Neuronal stem cell (in vitro differentiated cells): Measurements from ENCODE around the gene TAS2R60.
"Not testable (repeated sequence)": the region's sequence is repeated elsewhere in the genome, so short reads cannot be mapped to it uniquely, and the experiment has no call there.

Experiments used
- DNase-seq: peaks from one replicate; pipeline ENCODE4 v3.0.0-alpha.2; 2013; ENCODE audit warnings: low spot score
- H2AFZ ChIP-seq: one replicate; pipeline ENCODE4 v1.6.1; 2013; ENCODE audit warnings: mild to moderate bottlenecking, low read length, inconsistent platforms
- H2AK5ac ChIP-seq: 2 replicates; pipeline ENCODE4 v1.6.1; 2013; ENCODE audit warnings: low read depth, mild to moderate bottlenecking, inconsistent platforms, low read length, moderate library complexity, mixed read lengths
- H2BK120ac ChIP-seq: 2 replicates; pipeline ENCODE4 v1.6.1; 2013; ENCODE audit warnings: low read depth, mild to moderate bottlenecking, inconsistent platforms, low read length, moderate library complexity, mixed read lengths
- H2BK12ac ChIP-seq: one replicate; pipeline ENCODE4 v1.6.1; 2013; ENCODE audit warnings: low read length, inconsistent platforms
- H2BK15ac ChIP-seq: 2 replicates; pipeline ENCODE4 v1.6.1; 2013; ENCODE audit warnings: mild to moderate bottlenecking, low read length, inconsistent platforms, mixed read lengths
- H2BK5ac ChIP-seq: one replicate; pipeline ENCODE4 v1.6.1; 2013; ENCODE audit warnings: inconsistent platforms, mild to moderate bottlenecking, low read length, moderate library complexity
- H3K14ac ChIP-seq: one replicate; pipeline ENCODE4 v1.6.1; 2013; ENCODE audit warnings: low read length, inconsistent platforms
- H3K18ac ChIP-seq: 2 replicates; pipeline ENCODE4 v1.6.1; 2013; ENCODE audit warnings: low read length, inconsistent platforms
- H3K23ac ChIP-seq: 2 replicates; pipeline ENCODE4 v1.6.1; 2013; ENCODE audit warnings: low read depth, mild to moderate bottlenecking, mixed read lengths, low read length, inconsistent platforms; ENCODE audit not compliant: poor library complexity
- H3K27ac ChIP-seq: replicated peaks from 3 replicates; pipeline ENCODE4 v1.5.1; 2013; ENCODE audit warnings: low read length, inconsistent platforms
- H3K27me3 ChIP-seq, 3 experiments: 2 replicates each; pipeline ENCODE4 v1.6.1; 2013; ENCODE audit warnings: low read length in 3 of 3, mild to moderate bottlenecking in 2 of 3, inconsistent platforms in 1 of 3, low read depth in 1 of 3, mixed read lengths in 1 of 3, moderate library complexity in 1 of 3; ENCODE audit not compliant: control insufficient read depth in 3 of 3, insufficient read depth in 3 of 3
- H3K36me3 ChIP-seq, 2 donors: replicated peaks in 1 of 2; 2 replicates each; pipeline ENCODE4 v1.6.1; 2013; ENCODE audit warnings: low read length in 2 of 2; ENCODE audit not compliant: control insufficient read depth in 2 of 2, insufficient read depth in 2 of 2
- H3K4ac ChIP-seq: 2 replicates; pipeline ENCODE4 v1.6.1; 2013; ENCODE audit warnings: inconsistent platforms, mild to moderate bottlenecking, low read length, moderate library complexity
- H3K4me1 ChIP-seq, 2 donors: 1 replicate in 1 of 2; 2 replicates in 1 of 2; pipeline ENCODE4 v1.6.1; 2013; ENCODE audit warnings: low read length in 2 of 2, low read depth in 1 of 2; ENCODE audit not compliant: control insufficient read depth in 2 of 2, insufficient read depth in 1 of 2
- H3K4me2 ChIP-seq: one replicate; pipeline ENCODE4 v1.6.1; 2013; ENCODE audit warnings: mild to moderate bottlenecking, low read length, inconsistent platforms; ENCODE audit not compliant: insufficient read depth, poor library complexity, severe bottlenecking
- H3K4me3 ChIP-seq, 2 donors: 2 replicates each; pipeline ENCODE4 v1.5.1; 2013; ENCODE audit warnings: low read length in 2 of 2, mild to moderate bottlenecking in 2 of 2, inconsistent platforms in 1 of 2, moderate library complexity in 1 of 2
- H3K79me1 ChIP-seq: one replicate; pipeline ENCODE4 v1.6.1; 2013; ENCODE audit warnings: low read depth, mild to moderate bottlenecking, inconsistent platforms, low read length, moderate library complexity
- H3K9ac ChIP-seq: one replicate; pipeline ENCODE4 v1.6.1; 2013; ENCODE audit warnings: mild to moderate bottlenecking, low read depth, low read length, inconsistent platforms; ENCODE audit not compliant: poor library complexity
- H3K9me3 ChIP-seq, 2 donors: replicated peaks in 1 of 2; 2 replicates each; pipeline versions ENCODE3 to v1.6.1; 2013; ENCODE audit warnings: low read length in 2 of 2, mild to moderate bottlenecking in 2 of 2, inconsistent platforms in 1 of 2, low read depth in 1 of 2, mixed read lengths in 1 of 2, moderate library complexity in 1 of 2; ENCODE audit not compliant: control insufficient read depth in 2 of 2, insufficient read depth in 1 of 2
- H4K8ac ChIP-seq: one replicate; pipeline ENCODE4 v1.6.1; 2013; ENCODE audit warnings: low read depth, mild to moderate bottlenecking, inconsistent platforms, low read length, moderate library complexity
- H4K91ac ChIP-seq: one replicate; pipeline ENCODE4 v1.6.1; 2013; ENCODE audit warnings: low read length, low read depth, mild to moderate bottlenecking, inconsistent platforms; ENCODE audit not compliant: poor library complexity
- WGBS, 2 donors: extraction: QIAGEN DNeasy Blood & Tissue Kit; methylation state at CpG; one replicate each; pipeline ENCODE4 v1.1.7; 2013; ENCODE audit warnings: missing lambda C conversion rate in 2 of 2, mixed read lengths in 1 of 2; ENCODE audit not compliant: insufficient read length in 2 of 2, insufficient replicate concordance in 1 of 2; ENCODE audit errors: extremely low coverage in 2 of 2; 5-methylcytosine and 5-hydroxymethylcytosine counted together

The TAS2R60 gene

GRCh38 chr7:143411976-143412708 is 31.1 kb upstream of the TAS2R60 start:
- Histone ChIP-seq H3K79me1 (no peaks in the 10 kb centered on the region), H2BK5ac (no peak overlapping the region), H3K27ac (no peak overlapping the region), H3K18ac (no peak overlapping the region), H4K91ac (no peak overlapping the region), H3K36me3 (no peaks in the 10 kb centered on the region), H4K8ac (no peak overlapping the region), H3K9me3 (no peaks in the 10 kb centered on the region), H2AFZ (no peak overlapping the region), H3K23ac (no peak overlapping the region), H2AK5ac (no peak overlapping the region), H3K14ac (no peak overlapping the region), H3K4me2 (no peak overlapping the region), H2BK15ac (no peak overlapping the region), H3K4ac (no peak overlapping the region), H2BK120ac (no peak overlapping the region), H3K4me1 (peaks cover 7 to 9% of the 10 kb centered on the region in 2 donors), H3K4me3 (no peak overlapping the region), H2BK12ac (no peak overlapping the region), H3K27me3 (peaks cover 0 to 11% (median 0%) of the 10 kb centered on the region in 3 experiments), H3K9ac (no peak overlapping the region)
- WGBS, 2 donors = no CpG with 5 or more reads among the region's 5 CpGs
- DNase-seq = no peak

- H2BK5ac ChIP-seq = no peak overlapping the region
- no peaks in the 10 kb centered on the region for H3K79me1 ChIP-seq
- H3K4me1 ChIP-seq = peaks cover 5 to 6% of the 10 kb centered on the region in 2 donors
- H3K4ac ChIP-seq = no peak overlapping the region
- no peak overlapping the region for H3K4me3 ChIP-seq
- H2AFZ ChIP-seq = no peak overlapping the region
- no peak overlapping the region for H3K4me2 ChIP-seq
- H3K9ac ChIP-seq = no peak overlapping the region
- H2BK120ac ChIP-seq = no peak overlapping the region
- H3K18ac ChIP-seq = no peak overlapping the region
- DNase-seq = no peak
- peaks cover 0 to 8% (median 0%) of the 10 kb centered on the region in 3 experiments for H3K27me3 ChIP-seq
- no peak overlapping the region for H4K8ac ChIP-seq
- no peak overlapping the region for H3K27ac ChIP-seq
- no peak overlapping the region for H2AK5ac ChIP-seq
- H3K14ac ChIP-seq = no peak overlapping the region
- no peak overlapping the region for H2BK15ac ChIP-seq
- H3K9me3 ChIP-seq = no peaks in the 10 kb centered on the region
- H2BK12ac ChIP-seq = no peak overlapping the region
- no peak overlapping the region for H3K23ac ChIP-seq
- H4K91ac ChIP-seq = no peak overlapping the region
- WGBS, 2 donors = no CpG with 5 or more reads among the region's 8 CpGs
- no peaks in the 10 kb centered on the region for H3K36me3 ChIP-seq
Measured at GRCh38 chr7:143413123-143413522, 30.1 kb upstream of the TAS2R60 start.

DNA sequence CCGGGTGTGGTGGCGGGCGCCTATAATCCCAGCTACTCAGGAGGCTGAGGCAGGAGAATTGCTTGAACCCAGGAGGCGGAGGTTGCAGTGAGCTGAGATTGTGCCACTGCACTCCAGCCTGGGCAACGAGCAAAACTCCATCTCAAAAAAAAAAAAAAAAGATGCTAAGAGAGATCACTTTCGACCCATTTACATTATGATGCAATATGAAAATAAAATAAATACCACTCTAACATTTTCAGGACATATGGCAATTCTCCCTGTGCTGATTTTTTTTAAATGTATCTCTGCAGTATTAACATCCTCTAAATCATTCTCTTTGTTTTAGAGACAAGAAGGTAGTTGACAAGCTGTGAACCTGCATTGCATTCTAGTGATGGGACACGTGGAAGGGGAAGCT is 28.0 kb upstream of the TAS2R60 start:
- H2AFZ ChIP-seq, H3K79me1 ChIP-seq, H2AK5ac ChIP-seq, H2BK5ac ChIP-seq, H2BK12ac ChIP-seq, H3K4me2 ChIP-seq, H3K4me3 ChIP-seq, H3K4me1 ChIP-seq, H3K18ac ChIP-seq, H3K9me3 ChIP-seq, H4K91ac ChIP-seq, H2BK15ac ChIP-seq, H4K8ac ChIP-seq, H3K4ac ChIP-seq, H3K27ac ChIP-seq, H3K9ac ChIP-seq, H3K36me3 ChIP-seq, DNase-seq, H3K27me3 ChIP-seq, H2BK120ac ChIP-seq, H3K23ac ChIP-seq, H3K14ac ChIP-seq: not testable (repeated sequence)
- no CpG with 5 or more reads among the region's 7 CpGs for WGBS, 2 donors

DNA sequence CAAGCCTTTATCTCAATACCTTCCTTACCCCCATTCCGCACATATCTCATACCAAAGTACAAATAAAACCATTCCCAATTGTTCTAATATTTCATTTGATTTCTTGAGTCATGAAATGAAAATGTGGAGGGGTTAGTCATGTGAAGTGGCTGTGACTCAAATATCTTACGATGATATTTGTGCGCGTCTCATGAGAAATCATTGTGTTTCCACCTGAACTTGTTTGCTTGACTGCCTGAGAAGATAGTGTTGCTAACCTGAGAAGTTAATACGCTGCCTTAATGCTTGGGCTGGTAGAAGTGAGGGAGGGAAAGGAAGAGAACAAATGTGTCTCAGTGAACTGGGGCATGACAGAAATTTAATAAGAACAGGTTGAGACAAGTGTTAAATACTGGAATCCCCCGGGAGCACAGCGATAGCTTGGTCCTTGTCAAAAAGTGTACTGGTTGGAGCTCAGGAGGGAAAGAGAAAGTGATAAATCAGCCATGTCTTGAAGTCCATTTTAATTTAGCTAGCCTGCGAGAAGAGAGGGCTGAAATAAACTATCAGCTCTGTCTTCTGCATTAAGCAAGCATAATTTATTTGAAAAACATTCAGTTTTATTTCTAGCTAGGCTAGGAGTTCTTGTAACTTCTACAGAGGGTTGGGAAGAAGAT is 27.4 kb upstream of the TAS2R60 start:
- no peak overlapping the region for H2BK12ac ChIP-seq
- H3K4me3 ChIP-seq = no peak overlapping the region
- H3K27ac ChIP-seq = no peak overlapping the region
- no peak overlapping the region for H3K4me2 ChIP-seq
- no peak overlapping the region for H3K9ac ChIP-seq
- peaks cover 0 to 6% (median 0%) of the 10 kb centered on the region in 3 experiments for H3K27me3 ChIP-seq
- no peaks in the 10 kb centered on the region for H3K9me3 ChIP-seq
- no peak overlapping the region for H3K23ac ChIP-seq
- H3K14ac ChIP-seq = no peak overlapping the region
- H2AFZ ChIP-seq = no peak overlapping the region
- H3K79me1 ChIP-seq = no peaks in the 10 kb centered on the region
- no peak overlapping the region for H3K18ac ChIP-seq
- no peak overlapping the region for H2AK5ac ChIP-seq
- H3K36me3 ChIP-seq = no peaks in the 10 kb centered on the region
- no peak overlapping the region for H3K4ac ChIP-seq
- H4K8ac ChIP-seq = no peak overlapping the region
- H2BK5ac ChIP-seq = no peak overlapping the region
- no peak for DNase-seq
- 100% methylated on average over 1 of the region's 8 CpGs for WGBS, 2 donors
- no peak overlapping the region for H4K91ac ChIP-seq
- H3K4me1 ChIP-seq = no peaks in the 10 kb centered on the region
- no peak overlapping the region for H2BK15ac ChIP-seq
- no peak overlapping the region for H2BK120ac ChIP-seq
